PC-3 (cell line): ENCODE measurements around the gene PCSK5. TPM values are rescaled to one million over a fixed set of nuclear protein-coding genes. Genes with fewer than 3 reads are reported as not detected.

Source experiments
- ATAC-seq: fragments of 200-7000 bp; cut with Tn5 transposase; 2 replicates; pipeline ENCODE4 v1.9.1; 2020; ENCODE audit warnings: mild to moderate bottlenecking, moderate library complexity
- BruUV-seq: library from RNA; stranded (reverse); fragments of 400-500 nt; replicated peaks from 2 replicates; lab custom pipeline; 2021; lab: Mats Ljungman, UMichigan
- CTCF ChIA-PET: fragments of 300-600 bp; sonication (Branson Sonifier 250); formaldehyde crosslinking; loops from one replicate; lab custom pipeline; 2022; ENCODE audit warnings: antibody characterized with exemption; lab: Charles Lee
- POLR2A ChIA-PET: fragments of 300-600 bp; sonication (Branson Sonifier 250); formaldehyde crosslinking; loops from one replicate; lab custom pipeline; 2022; ENCODE audit warnings: antibody characterized with exemption; ENCODE audit not compliant: unreplicated experiment; lab: Charles Lee
- DNase-seq: peaks from one replicate; pipeline ENCODE4 v3.0.0-alpha.2; 2015
- H2AFZ ChIP-seq: fragments of 300-600 bp; sonication (generic); 2 replicates; pipeline ENCODE4 v1.6.0; 2016; ENCODE audit warnings: antibody characterized with exemption, low read length
- H3F3A ChIP-seq: fragments of 300-600 bp; sonication (generic); one replicate; pipeline ENCODE4 v1.6.0; 2017; ENCODE audit warnings: antibody characterized with exemption, low read length, control low read depth, mild to moderate bottlenecking; ENCODE audit not compliant: unreplicated experiment
- H3K27ac ChIP-seq: fragments of 300-600 bp; sonication (generic); 2 replicates; pipeline ENCODE4 v1.5.1; 2016; ENCODE audit warnings: mild to moderate bottlenecking, low read length
- H3K27me3 ChIP-seq: fragments of 300-600 bp; sonication (generic); 2 replicates; pipeline ENCODE4 v1.6.1; 2016; ENCODE audit warnings: low read length, mixed read lengths
- H3K36me3 ChIP-seq: fragments of 300-600 bp; sonication (generic); 2 replicates; pipeline ENCODE4 v1.6.1; 2016; ENCODE audit warnings: low read depth, mixed run types, low read length, mixed read lengths
- H3K4me1 ChIP-seq: fragments of 300-600 bp; sonication (generic); 2 replicates; pipeline ENCODE4 v1.5.1; 2016; ENCODE audit warnings: low read length; ENCODE audit not compliant: insufficient read depth
- H3K4me2 ChIP-seq: fragments of 300-600 bp; sonication (generic); 2 replicates; pipeline ENCODE4 v1.6.0; 2016; ENCODE audit warnings: low read length
- H3K4me3 ChIP-seq: fragments of 300-600 bp; sonication (generic); 2 replicates; pipeline ENCODE4 v1.5.1; 2016; ENCODE audit warnings: mild to moderate bottlenecking, low read length, mixed read lengths
- H3K79me2 ChIP-seq: fragments of 300-600 bp; sonication (generic); 2 replicates; pipeline ENCODE4 v1.6.1; 2017; ENCODE audit warnings: low read length, mixed read lengths
- H3K9ac ChIP-seq: fragments of 300-600 bp; sonication (generic); 2 replicates; pipeline ENCODE4 v1.6.0; 2016; ENCODE audit warnings: mild to moderate bottlenecking, low read length
- H3K9me2 ChIP-seq: fragments of 300-600 bp; sonication (generic); replicated peaks from 2 replicates; pipeline ENCODE4 v1.6.1; 2016; ENCODE audit warnings: mixed run types, low read length, mixed read lengths
- H3K9me3 ChIP-seq: fragments of 300-600 bp; sonication (generic); 2 replicates; pipeline ENCODE4 v1.6.1; 2016; ENCODE audit warnings: low read length, mixed read lengths
- H4K20me1 ChIP-seq: fragments of 300-600 bp; sonication (generic); 2 replicates; pipeline ENCODE4 v1.6.1; 2016; ENCODE audit warnings: low read length, mixed read lengths
- EZH2 ChIP-seq: fragments of 300-600 bp; sonication (generic); IDR thresholded peaks from one replicate; pipeline ENCODE4 v1.6.1; 2017; ENCODE audit warnings: antibody characterized with exemption, mild to moderate bottlenecking, low read length; ENCODE audit not compliant: unreplicated experiment
- EZH2phosphoT487 ChIP-seq: fragments of 300-600 bp; sonication (generic); IDR thresholded peaks from 2 replicates; pipeline ENCODE4 v1.6.1; 2018; ENCODE audit warnings: mild to moderate bottlenecking, antibody characterized with exemption, low read length, borderline replicate concordance
- intact Hi-C: fragments of 100-400 bp; cut with micrococcal nuclease; formaldehyde crosslinking; loops from 2 replicates; pipeline ENCODE4 v1.9.0; 2023
- total RNA-seq: library from RNA; depleted of rRNA; stranded (reverse); fragments of >200 nt; gene quantifications from 2 replicates; pipeline ENCODE4 v1.2.3, GENCODE V29; 2014
- TF ChIP-seq, protein P1 (sequence below): fragments of 300-600 bp; sonication (generic); conservative IDR thresholded peaks from 2 replicates; pipeline ENCODE4 v1.5.1; 2017; ENCODE audit warnings: antibody characterized with exemption, low read depth, mild to moderate bottlenecking, low read length

The PCSK5 gene
- total RNA-seq, 1 experiment from 2014 or later, result not detected

DNA sequence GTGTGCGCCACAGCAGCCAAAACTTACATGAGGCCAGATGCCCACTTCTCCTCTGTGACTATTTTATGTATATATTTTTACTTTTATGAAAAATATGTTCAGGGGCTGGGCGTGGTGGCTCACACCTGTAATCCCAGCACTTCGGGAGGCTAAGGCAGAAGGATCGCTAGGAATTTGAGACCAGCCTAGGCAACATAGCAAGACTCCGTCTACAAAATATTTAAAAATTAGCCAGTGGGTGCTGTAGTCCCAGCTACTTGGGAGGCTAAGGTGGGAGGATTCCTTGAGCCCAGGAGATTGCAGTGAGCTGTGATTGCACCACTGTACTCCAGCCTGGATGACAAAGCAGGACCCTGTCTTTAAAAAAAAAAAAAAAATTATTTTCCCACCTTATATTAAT is 420.5 kb downstream of the PCSK5 start:
- Histone ChIP-seq H3K4me3 (no peak overlapping the region), H2AFZ (no peak overlapping the region), H3K9me2 (no peaks in the 10 kb centered on the region), H3K9me3 (no peaks in the 10 kb centered on the region), H3K4me1 (no peaks in the 10 kb centered on the region), H3K4me2 (no peak overlapping the region), H4K20me1 (no peaks in the 10 kb centered on the region), H3K9ac (no peak overlapping the region), H3K27me3 (no peaks in the 10 kb centered on the region), H3F3A (no peaks in the 10 kb centered on the region), H3K79me2 (no peaks in the 10 kb centered on the region), H3K36me3 (no peaks in the 10 kb centered on the region), H3K27ac (no peak overlapping the region)
- ChIA-PET CTCF (no interaction called here), POLR2A (no interaction called here)
- intact Hi-C loops, result no loop called here
- ATAC-seq, result no peak
- BruUV-seq, result no TSS peak
- no peak for TF ChIP-seq EZH2
- TF ChIP-seq, protein P1, sequence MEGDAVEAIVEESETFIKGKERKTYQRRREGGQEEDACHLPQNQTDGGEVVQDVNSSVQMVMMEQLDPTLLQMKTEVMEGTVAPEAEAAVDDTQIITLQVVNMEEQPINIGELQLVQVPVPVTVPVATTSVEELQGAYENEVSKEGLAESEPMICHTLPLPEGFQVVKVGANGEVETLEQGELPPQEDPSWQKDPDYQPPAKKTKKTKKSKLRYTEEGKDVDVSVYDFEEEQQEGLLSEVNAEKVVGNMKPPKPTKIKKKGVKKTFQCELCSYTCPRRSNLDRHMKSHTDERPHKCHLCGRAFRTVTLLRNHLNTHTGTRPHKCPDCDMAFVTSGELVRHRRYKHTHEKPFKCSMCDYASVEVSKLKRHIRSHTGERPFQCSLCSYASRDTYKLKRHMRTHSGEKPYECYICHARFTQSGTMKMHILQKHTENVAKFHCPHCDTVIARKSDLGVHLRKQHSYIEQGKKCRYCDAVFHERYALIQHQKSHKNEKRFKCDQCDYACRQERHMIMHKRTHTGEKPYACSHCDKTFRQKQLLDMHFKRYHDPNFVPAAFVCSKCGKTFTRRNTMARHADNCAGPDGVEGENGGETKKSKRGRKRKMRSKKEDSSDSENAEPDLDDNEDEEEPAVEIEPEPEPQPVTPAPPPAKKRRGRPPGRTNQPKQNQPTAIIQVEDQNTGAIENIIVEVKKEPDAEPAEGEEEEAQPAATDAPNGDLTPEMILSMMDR, result no peak
- TF ChIP-seq EZH2phosphoT487, result no peak
- no peak for DNase-seq

DNA sequence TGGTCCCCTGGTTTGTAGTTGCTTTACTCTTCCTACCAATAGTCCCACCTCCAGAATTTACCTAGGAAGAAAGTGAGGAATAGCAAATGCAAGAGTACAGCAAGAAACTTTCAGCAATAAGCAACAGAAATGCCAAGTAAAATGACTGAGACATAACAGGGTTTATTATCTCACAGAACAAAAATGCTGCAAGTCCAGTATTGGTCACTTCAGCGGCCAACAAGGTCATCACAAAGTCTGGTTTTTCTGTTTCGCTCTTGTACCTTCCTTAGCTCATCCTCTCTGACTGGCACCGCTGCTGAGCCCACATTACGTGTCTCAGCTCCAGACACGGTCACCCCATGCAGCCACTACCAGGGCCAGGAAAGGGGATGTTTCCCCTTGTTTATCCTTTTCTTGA is 421.1 kb downstream of the PCSK5 start:
- Histone ChIP-seq H2AFZ (no peak overlapping the region), H3K27me3 (no peaks in the 10 kb centered on the region), H3K4me3 (no peak overlapping the region), H3K36me3 (no peaks in the 10 kb centered on the region), H3K4me1 (no peaks in the 10 kb centered on the region), H3K9me3 (no peaks in the 10 kb centered on the region), H3K9me2 (no peaks in the 10 kb centered on the region), H3K9ac (no peak overlapping the region), H3K27ac (no peak overlapping the region), H3K4me2 (no peak overlapping the region), H3K79me2 (no peaks in the 10 kb centered on the region), H3F3A (no peaks in the 10 kb centered on the region), H4K20me1 (no peaks in the 10 kb centered on the region)
- DNase-seq (no peak), ATAC-seq (no peak)
- BruUV-seq, result no TSS peak
- POLR2A ChIA-PET, result no interaction called here
- CTCF ChIA-PET, result no interaction called here
- TF ChIP-seq EZH2 (no peak), EZH2phosphoT487 (no peak)
- TF ChIP-seq, protein P1, result no peak
- intact Hi-C loops, result no loop called here

DNA sequence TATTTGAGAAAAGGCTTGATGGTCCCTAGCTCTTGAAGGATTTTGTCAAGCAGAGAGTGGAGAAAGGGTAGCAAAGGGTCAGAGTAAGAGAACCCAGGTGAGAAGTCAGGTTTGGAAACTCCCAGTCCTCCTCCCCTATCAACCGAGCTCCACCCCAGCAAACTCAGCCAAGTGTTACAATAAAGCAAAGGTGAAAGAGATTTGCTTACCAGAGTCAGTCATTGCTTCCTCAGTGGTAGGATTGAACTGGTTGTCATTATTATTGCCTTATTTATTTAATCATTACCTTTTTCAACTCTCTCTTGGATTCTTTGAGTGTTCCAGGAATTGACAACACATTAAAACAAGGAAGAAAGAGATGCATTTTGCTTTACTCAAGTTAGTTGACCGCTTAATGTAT is 423.3 kb downstream of the PCSK5 start:
- no peak overlapping the region for H3K27ac ChIP-seq
- no peak overlapping the region for H3K9ac ChIP-seq
- H3K4me1 ChIP-seq, result no peaks in the 10 kb centered on the region
- no TSS peak for BruUV-seq
- DNase-seq (no peak), ATAC-seq (no peak)
- H3F3A ChIP-seq, result no peaks in the 10 kb centered on the region
- H3K36me3 ChIP-seq, result no peaks in the 10 kb centered on the region
- no peaks in the 10 kb centered on the region for H4K20me1 ChIP-seq
- H3K4me3 ChIP-seq, result no peak overlapping the region
- ChIA-PET CTCF (no interaction called here), POLR2A (no interaction called here)
- no peak overlapping the region for H2AFZ ChIP-seq
- H3K9me3 ChIP-seq, result no peaks in the 10 kb centered on the region
- no peak for TF ChIP-seq EZH2phosphoT487
- TF ChIP-seq, protein P1, result no peak
- TF ChIP-seq EZH2, result no peak
- no peaks in the 10 kb centered on the region for H3K79me2 ChIP-seq
- intact Hi-C loops, result no loop called here
- H3K4me2 ChIP-seq, result no peak overlapping the region
- no peaks in the 10 kb centered on the region for H3K27me3 ChIP-seq
- H3K9me2 ChIP-seq, result no peaks in the 10 kb centered on the region
